A673 (cell line): Measurements from ENCODE around the gene HBA2.
"Not testable (repeated sequence)": the region's sequence is repeated elsewhere in the genome, so short reads cannot be mapped to it uniquely, and the experiment has no call there.

Experiments used
- CTCF ChIP-seq: fragments of 300-800, 200-600 bp; sonication (generic); conservative IDR thresholded peaks from 2 replicates; pipeline ENCODE4 v1.5.1; 2017; ENCODE audit warnings: low read depth, mild to moderate bottlenecking, antibody characterized with exemption, low read length, moderate library complexity, mixed read lengths
- EZH2 ChIP-seq: fragments of 200-600 bp; sonication (generic); IDR thresholded peaks from 2 replicates; pipeline ENCODE4 v1.6.1; 2017; ENCODE audit warnings: borderline replicate concordance, low read depth, mild to moderate bottlenecking, mixed read lengths, antibody characterized with exemption, low read length; ENCODE audit not compliant: poor library complexity, severe bottlenecking

GRCh38 chr16:173928-174769 lies 1.5 kb downstream of the HBA2 start:
- TF ChIP-seq CTCF, EZH2: not testable (repeated sequence)
